OCI-LY3 (cell line): Measurements from ENCODE around the gene HOXC5.
"Not testable (repeated sequence)": the region's sequence is repeated elsewhere in the genome, so short reads cannot be mapped to it uniquely, and the experiment has no call there.

Experiments
- H2AFZ ChIP-seq: fragments of 200-600, 300-600 bp; shearing (Covaris generic); 2 replicates; pipeline ENCODE4 v1.6.0; 2014; ENCODE audit warnings: antibody characterized with exemption, low read depth, low read length
- H3K27ac ChIP-seq: fragments of 200-600, 300-600 bp; sonication (generic); 2 replicates; pipeline ENCODE4 v1.5.1; 2014; ENCODE audit warnings: mild to moderate bottlenecking, low read length, moderate library complexity, mixed read lengths
- H3K27me3 ChIP-seq: fragments of 200-600, 300-600 bp; sonication (generic); 2 replicates; pipeline ENCODE4 v1.6.1; 2014; ENCODE audit warnings: low read depth, low read length, mixed read lengths
- H3K36me3 ChIP-seq: fragments of 200-600, 300-600 bp; sonication (generic); replicated peaks from 2 replicates; pipeline ENCODE3; 2014; ENCODE audit warnings: low read depth, low read length, mixed read lengths
- H3K4me1 ChIP-seq: fragments of 300-600, 200-600 bp; sonication (generic); 2 replicates; pipeline ENCODE4 v1.6.1; 2014; ENCODE audit warnings: low read length, mixed read lengths
- H3K4me2 ChIP-seq: fragments of 200-600, 300-600 bp; sonication (generic); 2 replicates; pipeline ENCODE4 v1.6.1; 2014; ENCODE audit warnings: low read length, mixed read lengths
- H3K4me3 ChIP-seq: fragments of 300-600, 200-600 bp; sonication (generic); 2 replicates; pipeline ENCODE4 v1.5.1; 2014; ENCODE audit warnings: antibody characterized with exemption, mild to moderate bottlenecking, low read length, moderate library complexity
- H3K79me2 ChIP-seq: fragments of 300-600, 200-600 bp; shearing (Covaris generic); 2 replicates; pipeline ENCODE4 v1.6.1; 2014; ENCODE audit warnings: mild to moderate bottlenecking, low read length, mixed read lengths
- H3K9ac ChIP-seq: fragments of 300-600, 200-600 bp; shearing (Covaris generic); 2 replicates; pipeline ENCODE4 v1.6.0; 2014; ENCODE audit warnings: mild to moderate bottlenecking, low read length, moderate library complexity
- H3K9me3 ChIP-seq: fragments of 200-600, 300-600 bp; shearing (Covaris generic); 2 replicates; pipeline ENCODE4 v1.6.1; 2014; ENCODE audit warnings: low read length, mixed read lengths; ENCODE audit not compliant: insufficient read depth
- H4K20me1 ChIP-seq: fragments of 200-600, 300-600 bp; sonication (generic); 2 replicates; pipeline ENCODE4 v1.6.1; 2016; ENCODE audit warnings: low read length, mixed read lengths; ENCODE audit not compliant: insufficient read depth
- CTCF ChIP-seq: fragments of 200-600, 300-600 bp; sonication (generic); IDR thresholded peaks from 2 replicates; pipeline ENCODE4 v1.5.1; 2014; ENCODE audit warnings: antibody characterized with exemption, low read length, low read depth
- EZH2phosphoT487 ChIP-seq: fragments of 200-600 bp; shearing (Covaris generic); IDR thresholded peaks from 2 replicates; pipeline ENCODE4 v1.6.1; 2018; ENCODE audit warnings: antibody characterized with exemption, mixed run types, low read depth

Gene HOXC5

DNA sequence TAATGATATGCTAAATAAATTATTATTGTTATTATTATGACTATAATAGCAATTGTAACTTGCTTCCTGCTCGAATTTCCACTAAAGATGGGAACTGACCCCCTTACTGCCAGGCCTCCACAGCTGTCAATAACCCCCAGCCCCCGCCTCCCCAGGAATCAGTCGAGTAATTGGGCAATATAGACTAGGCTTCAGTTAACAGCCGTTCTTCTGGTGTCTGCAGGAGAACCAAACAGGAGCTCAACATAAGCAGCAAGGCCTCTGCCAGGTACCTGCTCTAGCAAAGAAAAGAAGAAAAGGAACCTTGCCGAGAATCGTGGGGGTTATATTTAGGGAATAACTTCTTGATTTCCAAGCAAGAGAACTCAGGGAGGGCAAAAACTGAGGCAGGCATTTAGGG is 42.6 kb downstream of the HOXC5 start:
- no peak overlapping the region for H3K4me3 ChIP-seq
- H3K27me3 ChIP-seq = no peaks in the 10 kb centered on the region

DNA sequence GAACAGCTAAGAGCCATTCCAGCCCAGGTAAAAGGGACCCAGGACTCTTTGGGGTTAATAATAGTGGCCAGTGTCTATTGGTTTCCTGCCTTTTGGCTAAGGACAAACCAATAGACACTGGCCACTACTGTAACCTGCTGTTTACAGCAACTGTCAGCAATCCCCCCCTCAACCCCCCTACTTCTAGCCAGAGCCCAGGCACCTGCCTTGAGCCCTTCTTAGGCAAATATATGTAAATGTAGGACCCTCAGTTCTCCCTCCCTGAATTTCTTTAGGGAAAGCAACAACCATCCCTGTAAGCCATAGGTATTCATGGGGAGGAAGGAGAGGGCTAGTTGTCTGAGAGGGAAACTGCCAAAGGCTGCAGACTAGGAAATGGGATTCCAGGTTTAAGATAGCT is 43.1 kb downstream of the HOXC5 start:
- Histone ChIP-seq H3K9me3 (no peaks in the 10 kb centered on the region), H3K27ac (no peak overlapping the region), H3K36me3 (no peaks in the 10 kb centered on the region), H3K9ac (no peak overlapping the region), H3K79me2 (no peaks in the 10 kb centered on the region), H3K4me2 (no peak overlapping the region), H3K4me1 (peaks cover 10% of the 10 kb centered on the region), H3K4me3 (no peak overlapping the region), H3K27me3 (no peaks in the 10 kb centered on the region), H2AFZ (no peak overlapping the region), H4K20me1 (no peaks in the 10 kb centered on the region)
- TF ChIP-seq CTCF (no peak), EZH2phosphoT487 (no peak)

More for the DNA sequence above, 42.6 kb downstream of the HOXC5 start:
- no peak overlapping the region for H3K9ac ChIP-seq
- H4K20me1 ChIP-seq = no peaks in the 10 kb centered on the region
- no peaks in the 10 kb centered on the region for H3K79me2 ChIP-seq
- H3K9me3 ChIP-seq = no peaks in the 10 kb centered on the region
- no peaks in the 10 kb centered on the region for H3K36me3 ChIP-seq
- H3K4me1 ChIP-seq = peaks cover 10% of the 10 kb centered on the region
- no peak overlapping the region for H3K27ac ChIP-seq
- TF ChIP-seq CTCF = no peak
- TF ChIP-seq EZH2phosphoT487 = no peak
- H3K4me2 ChIP-seq = no peak overlapping the region
- no peak overlapping the region for H2AFZ ChIP-seq

- H3K9ac ChIP-seq, H3K27me3 ChIP-seq, H3K27ac ChIP-seq, H3K9me3 ChIP-seq, H4K20me1 ChIP-seq, H3K79me2 ChIP-seq, H3K4me1 ChIP-seq, H3K36me3 ChIP-seq, H3K4me3 ChIP-seq, H2AFZ ChIP-seq, H3K4me2 ChIP-seq: not testable (repeated sequence)
Observed at GRCh38 chr12:54077843-54078242, 45.0 kb downstream of the HOXC5 start.

DNA sequence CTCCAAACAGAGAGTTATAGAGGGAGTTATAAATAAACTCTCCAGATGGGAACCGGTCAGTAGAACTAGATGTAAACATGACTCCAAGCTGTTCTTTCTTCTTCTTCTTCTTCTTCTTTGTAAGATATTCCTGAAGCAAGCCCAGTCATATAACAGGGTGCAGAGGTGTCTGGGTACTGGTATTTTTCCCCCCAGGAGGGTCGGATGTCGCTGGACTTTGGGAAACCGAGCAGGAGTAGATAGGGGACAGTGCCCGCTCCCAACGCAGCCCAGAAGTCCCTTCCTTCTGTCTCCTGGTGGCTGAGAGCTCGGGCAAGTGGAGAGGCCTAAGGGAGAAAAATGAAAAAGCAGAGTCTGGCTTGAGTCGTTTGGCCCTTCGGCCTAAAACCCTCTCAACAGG is 46.3 kb downstream of the HOXC5 start:
- H3K4me2 ChIP-seq, H3K27me3 ChIP-seq, H4K20me1 ChIP-seq, H3K36me3 ChIP-seq, H3K9me3 ChIP-seq, H3K27ac ChIP-seq, H3K9ac ChIP-seq, H3K4me3 ChIP-seq, H3K79me2 ChIP-seq, H3K4me1 ChIP-seq, H2AFZ ChIP-seq: not testable (repeated sequence)

DNA sequence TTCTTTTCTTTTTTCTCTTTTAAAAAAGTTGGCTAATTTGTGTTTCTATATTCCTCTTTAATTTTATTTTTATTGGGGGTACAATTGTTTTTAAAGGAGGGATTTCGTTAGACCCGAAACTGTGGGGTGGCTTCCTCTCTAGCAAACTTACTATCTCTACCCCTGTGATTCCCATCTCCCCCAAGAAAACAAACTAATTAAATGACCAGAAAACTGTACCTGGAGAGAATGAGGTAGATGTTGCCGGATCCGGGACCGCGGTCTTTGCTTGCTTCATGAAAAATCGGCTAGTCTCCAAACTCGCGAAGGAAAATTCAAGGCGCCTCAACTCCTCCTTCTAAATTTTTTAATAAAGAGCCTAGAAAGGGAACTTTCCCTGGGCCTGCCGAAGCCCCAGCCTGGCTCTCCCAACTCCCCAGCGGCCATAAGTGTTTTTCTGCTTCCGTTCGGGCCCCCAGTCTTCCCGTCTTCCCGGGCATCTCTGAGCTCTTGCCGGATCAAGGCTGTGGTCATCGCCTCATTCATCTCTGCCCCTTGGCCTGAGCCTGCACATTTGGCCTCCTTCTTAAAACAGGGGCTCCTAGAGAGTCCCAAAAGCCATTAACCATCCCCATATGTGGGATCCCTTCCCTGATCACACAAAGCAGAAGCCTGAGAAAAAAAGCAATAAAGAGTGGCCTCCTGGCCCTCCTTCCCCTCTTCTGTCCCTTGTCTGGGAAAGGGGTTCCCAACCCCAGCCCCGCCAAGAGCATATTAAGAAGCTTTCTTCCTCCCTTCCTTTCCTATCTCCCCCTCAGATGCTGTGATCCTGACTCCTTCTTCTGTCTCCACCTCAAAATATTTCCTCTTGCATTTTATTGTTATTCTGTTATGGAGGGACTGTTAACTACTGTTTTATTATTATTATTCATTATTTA is 47.4 kb downstream of the HOXC5 start:
- not testable (repeated sequence) for H3K36me3 ChIP-seq, H3K9me3 ChIP-seq, H3K4me1 ChIP-seq, H3K27ac ChIP-seq, H2AFZ ChIP-seq, H3K4me2 ChIP-seq, H3K4me3 ChIP-seq, H3K79me2 ChIP-seq, H3K27me3 ChIP-seq, H3K9ac ChIP-seq, H4K20me1 ChIP-seq

DNA sequence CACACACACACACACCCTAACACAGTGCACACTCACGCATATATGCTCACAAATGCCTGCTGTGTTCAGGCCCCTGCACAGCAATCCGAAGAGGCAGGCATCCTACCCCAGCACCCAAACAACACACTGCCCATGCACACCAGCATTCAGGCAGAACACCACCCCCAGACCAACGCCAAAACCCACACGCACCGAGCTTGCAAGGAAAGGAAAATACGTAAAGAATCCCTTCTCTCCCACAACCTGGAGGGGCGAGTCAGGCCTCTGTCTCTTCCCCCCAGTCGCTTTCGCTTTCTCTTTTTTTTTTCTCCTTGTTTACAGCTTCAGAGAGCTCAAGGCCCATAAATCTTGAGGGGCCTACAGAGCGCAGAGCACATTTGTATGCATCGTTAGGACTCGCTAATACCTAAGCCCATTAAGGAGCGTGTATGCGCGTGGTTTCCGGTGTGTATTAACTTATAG is 48.2 kb downstream of the HOXC5 start:
- peak overlapping the region; percentile 82 for H3K4me2 ChIP-seq
- not testable (repeated sequence) for H3K36me3 ChIP-seq, H3K4me1 ChIP-seq, H4K20me1 ChIP-seq, H3K9ac ChIP-seq, H3K27ac ChIP-seq, H3K27me3 ChIP-seq, H3K9me3 ChIP-seq, H3K79me2 ChIP-seq
- H3K4me3 ChIP-seq = peak overlapping the region; percentile 56
- H2AFZ ChIP-seq = 0 out of 2 replicates have a peak overlapping the region, but pooled peaks have one; percentile 65

DNA sequence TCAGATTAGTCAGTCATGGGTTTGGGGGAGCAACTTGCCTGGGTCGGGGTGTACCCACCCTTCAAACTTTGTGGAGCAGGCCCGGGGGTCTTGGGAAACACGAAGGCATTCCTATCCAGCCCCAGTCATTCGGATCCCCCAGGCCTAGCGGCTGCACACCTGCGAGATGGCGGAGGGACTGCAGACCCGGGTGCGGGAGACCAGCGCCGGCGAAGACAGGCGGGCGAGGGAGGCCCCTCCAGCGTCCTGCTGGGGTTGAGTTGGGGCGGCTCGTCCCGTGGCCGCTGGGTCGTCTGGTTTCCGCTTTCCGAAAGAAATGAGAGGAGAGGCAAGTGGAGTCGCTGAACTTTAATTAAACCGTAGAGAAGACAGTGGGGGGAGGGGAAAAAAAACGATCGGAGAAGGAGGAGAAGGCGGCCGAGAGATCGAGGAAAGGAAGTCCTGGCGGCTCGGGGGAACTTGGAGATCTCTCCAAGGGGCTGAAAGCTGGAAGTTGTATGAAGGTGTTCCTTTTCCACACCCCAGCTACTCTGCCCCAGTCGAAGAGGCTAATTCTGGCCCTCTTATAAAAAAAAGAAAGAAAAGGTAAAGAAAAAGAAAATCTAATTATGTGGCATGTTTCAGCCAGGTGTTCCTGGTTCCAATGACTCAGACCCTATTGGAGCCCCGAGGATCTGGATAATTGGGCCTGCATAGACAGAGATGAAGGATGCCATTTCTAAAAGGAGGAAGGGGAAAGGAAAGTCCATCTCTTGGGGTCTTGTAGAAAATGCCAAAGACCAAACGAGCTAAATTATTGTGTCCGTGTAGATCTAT is 48.9 kb downstream of the HOXC5 start:
- H2AFZ ChIP-seq, H3K27ac ChIP-seq, H4K20me1 ChIP-seq, H3K4me1 ChIP-seq, H3K27me3 ChIP-seq, H3K9me3 ChIP-seq, H3K79me2 ChIP-seq, H3K36me3 ChIP-seq: not testable (repeated sequence)
- Histone ChIP-seq H3K4me3 (peak overlapping the region; percentile 74), H3K9ac (peak overlapping the region; percentile 47), H3K4me2 (peak overlapping the region; percentile 82)
